Glutamatergic neuron (in vitro differentiated cells): ENCODE measurements around the gene SUSD2. TPM values are rescaled to one million over a fixed set of nuclear protein-coding genes. Genes with fewer than 3 reads are reported as not detected.

ENCODE experiments used
- DNase-seq: peaks from one replicate; pipeline ENCODE4 v3.0.0; 2022
- H3K27ac Mint-ChIP-seq: one replicate; pipeline ENCODE4 v1.8.0; 2020; ENCODE audit warnings: mild to moderate bottlenecking, mixed read lengths, inconsistent platforms; ENCODE audit not compliant: unreplicated experiment
- H3K27me3 Mint-ChIP-seq: one replicate; pipeline ENCODE4 v1.8.0; 2020; ENCODE audit warnings: mild to moderate bottlenecking, moderate library complexity, mixed read lengths, inconsistent platforms; ENCODE audit not compliant: unreplicated experiment
- H3K36me3 Mint-ChIP-seq: one replicate; pipeline ENCODE4 v1.8.0; 2020; ENCODE audit warnings: mild to moderate bottlenecking, mixed read lengths, inconsistent platforms; ENCODE audit not compliant: unreplicated experiment
- H3K4me1 Mint-ChIP-seq: one replicate; pipeline ENCODE4 v1.8.0; 2020; ENCODE audit warnings: mild to moderate bottlenecking, low read depth, mixed read lengths, inconsistent platforms; ENCODE audit not compliant: unreplicated experiment
- H3K4me3 Mint-ChIP-seq: one replicate; pipeline ENCODE4 v1.8.0; 2020; ENCODE audit warnings: mild to moderate bottlenecking, mixed read lengths, inconsistent platforms; ENCODE audit not compliant: unreplicated experiment
- H3K9me3 Mint-ChIP-seq: one replicate; pipeline ENCODE4 v1.8.0; 2020; ENCODE audit warnings: mild to moderate bottlenecking, moderate library complexity, mixed read lengths, inconsistent platforms; ENCODE audit not compliant: unreplicated experiment
- CTCF ChIP-seq: fragments of 200-600 bp; sonication (generic); IDR thresholded peaks from one replicate; pipeline ENCODE4 v1.5.0; 2021; ENCODE audit not compliant: partially characterized antibody, unreplicated experiment
- total RNA-seq: library from RNA; stranded (reverse); fragmentation: NEBNext Ultra II Directional; extraction: Animal tissue kit (Norgen Biotek cat#: 25700); gene quantifications from one replicate; pipeline ENCODE4 v1.2.1, GENCODE V29; 2021; ENCODE audit not compliant: unreplicated experiment

The SUSD2 gene
- total RNA-seq, 1 donor from 2014 or later: 123 TPM

GRCh38 chr22:24190596-24191208 is 9.4 kb downstream of the SUSD2 start:
- Mint-ChIP-seq H3K9me3 (peaks cover 5% of the 10 kb centered on the region), H3K27ac (no peak overlapping the region), H3K4me1 (peaks cover 3% of the 10 kb centered on the region), H3K27me3 (peaks cover 2% of the 10 kb centered on the region), H3K36me3 (no peaks in the 10 kb centered on the region), H3K4me3 (no peak overlapping the region)
- no peak for DNase-seq
- TF ChIP-seq CTCF: no peak

- peaks cover 1% of the 10 kb centered on the region for H3K4me1 Mint-ChIP-seq
- H3K4me3 Mint-ChIP-seq: no peak overlapping the region
- H3K9me3 Mint-ChIP-seq: peaks cover 4% of the 10 kb centered on the region
- H3K27ac Mint-ChIP-seq: no peak overlapping the region
- TF ChIP-seq CTCF: no peak
- H3K36me3 Mint-ChIP-seq: no peaks in the 10 kb centered on the region
- DNase-seq: no peak
- peaks cover 2% of the 10 kb centered on the region for H3K27me3 Mint-ChIP-seq
Measured at GRCh38 chr22:24191381-24191841, 10.1 kb downstream of the SUSD2 start.

- Mint-ChIP-seq H3K36me3 (no peaks in the 10 kb centered on the region), H3K27ac (no peak overlapping the region), H3K27me3 (peaks cover 2% of the 10 kb centered on the region), H3K4me3 (no peak overlapping the region), H3K4me1 (peaks cover 1% of the 10 kb centered on the region), H3K9me3 (peaks cover 4% of the 10 kb centered on the region)
- TF ChIP-seq CTCF: no peak
- DNase-seq: no peak
Measured at GRCh38 chr22:24191893-24192292, 10.6 kb downstream of the SUSD2 start.

GRCh38 chr22:24198682-24199052 is 17.4 kb downstream of the SUSD2 start:
- no peak for TF ChIP-seq CTCF
- Mint-ChIP-seq H3K9me3 (no peaks in the 10 kb centered on the region), H3K36me3 (no peaks in the 10 kb centered on the region), H3K27ac (no peak overlapping the region), H3K27me3 (no peaks in the 10 kb centered on the region), H3K4me3 (no peak overlapping the region), H3K4me1 (no peaks in the 10 kb centered on the region)
- DNase-seq: no peak

GRCh38 chr22:24200619-24201212 is 19.4 kb downstream of the SUSD2 start:
- Mint-ChIP-seq H3K36me3 (no peaks in the 10 kb centered on the region), H3K4me1 (peaks cover 3% of the 10 kb centered on the region), H3K9me3 (no peaks in the 10 kb centered on the region), H3K27me3 (no peaks in the 10 kb centered on the region), H3K27ac (no peak overlapping the region), H3K4me3 (no peak overlapping the region)
- no peak for DNase-seq
- TF ChIP-seq CTCF: no peak
